Parathyroid adenoma (tissue), 2 donors: Measurements from ENCODE around the gene METTL3.
A peak's percentile ranks its signal among the peaks of the same experiment; 100 is the strongest.

Source experiments
- H2AFZ ChIP-seq: fragments of 300-600 bp; sonication (generic); one replicate; pipeline ENCODE4 v1.7.0; 2017; ENCODE audit warnings: antibody characterized with exemption, mild to moderate bottlenecking
- H3K27ac ChIP-seq: fragments of 300-600 bp; sonication (generic); one replicate; pipeline ENCODE4 v1.7.0; 2017
- H3K27me3 ChIP-seq: fragments of 300-600 bp; sonication (generic); one replicate; pipeline ENCODE4 v1.7.0; 2017; ENCODE audit warnings: low read length; ENCODE audit not compliant: control insufficient read depth, insufficient read depth
- H3K36me3 ChIP-seq: fragments of 300-600 bp; sonication (generic); one replicate; pipeline ENCODE4 v1.7.0; 2017; ENCODE audit warnings: low read length; ENCODE audit not compliant: control insufficient read depth, insufficient read depth
- H3K4me1 ChIP-seq: fragments of 300-600 bp; sonication (generic); one replicate; pipeline ENCODE4 v1.7.0; 2017; ENCODE audit warnings: control low read depth
- H3K4me2 ChIP-seq: fragments of 300-600 bp; sonication (generic); one replicate; pipeline ENCODE4 v1.7.0; 2017; ENCODE audit warnings: low read length
- H3K4me3 ChIP-seq: fragments of 300-600 bp; sonication (generic); one replicate; pipeline ENCODE4 v1.7.0; 2017; ENCODE audit warnings: low read depth, low read length
- H3K79me2 ChIP-seq: fragments of 300-600 bp; sonication (generic); one replicate; pipeline ENCODE4 v1.7.0; 2017; ENCODE audit warnings: control low read depth
- H3K9ac ChIP-seq: fragments of 300-600 bp; sonication (generic); one replicate; pipeline ENCODE4 v1.7.0; 2017; ENCODE audit warnings: mild to moderate bottlenecking
- H3K9me3 ChIP-seq: fragments of 300-600 bp; sonication (generic); one replicate; pipeline ENCODE4 v1.7.0; 2017; ENCODE audit warnings: low read length; ENCODE audit not compliant: control insufficient read depth
- CTCF ChIP-seq: fragments of 300-600 bp; sonication (generic); IDR thresholded peaks from one replicate; pipeline ENCODE4 v1.7.0; 2017; ENCODE audit warnings: antibody characterized with exemption, mild to moderate bottlenecking
- donor health status: primary hyperparathyroidism.

Gene METTL3

GRCh38 chr14:21534576-21534975 is 23.4 kb upstream of the METTL3 start:
- Histone ChIP-seq H3K9me3 (no peaks in the 10 kb centered on the region), H3K27ac (no peak overlapping the region), H3K4me1 (peaks cover 7% of the 10 kb centered on the region), H3K79me2 (no peaks in the 10 kb centered on the region), H3K27me3 (no peaks in the 10 kb centered on the region), H3K4me2 (no peak overlapping the region), H3K36me3 (no peaks in the 10 kb centered on the region), H3K9ac (no peak overlapping the region), H2AFZ (no peak overlapping the region), H3K4me3 (no peak overlapping the region)
- TF ChIP-seq CTCF = no peak

- TF ChIP-seq CTCF = no peak
- no peaks in the 10 kb centered on the region for H3K79me2 ChIP-seq
Observed at GRCh38 chr14:21533294-21533693, 22.2 kb upstream of the METTL3 start.

GRCh38 chr14:21529515-21529914 is 18.4 kb upstream of the METTL3 start:
- Histone ChIP-seq H3K9me3 (no peaks in the 10 kb centered on the region), H3K27me3 (no peaks in the 10 kb centered on the region), H3K27ac (no peak overlapping the region), H2AFZ (no peak overlapping the region), H3K4me1 (peaks cover 5% of the 10 kb centered on the region), H3K4me3 (peak overlapping the region; percentile 22), H3K36me3 (no peaks in the 10 kb centered on the region), H3K4me2 (peak overlapping the region; percentile 13), H3K79me2 (no peaks in the 10 kb centered on the region), H3K9ac (no peak overlapping the region)
- no peak for TF ChIP-seq CTCF

More at GRCh38 chr14:21533294-21533693, 22.2 kb upstream of the METTL3 start:
- H2AFZ ChIP-seq = no peak overlapping the region
- no peaks in the 10 kb centered on the region for H3K9me3 ChIP-seq
- H3K4me1 ChIP-seq = peaks cover 7% of the 10 kb centered on the region
- H3K4me2 ChIP-seq = no peak overlapping the region
- H3K27me3 ChIP-seq = no peaks in the 10 kb centered on the region
- H3K27ac ChIP-seq = no peak overlapping the region
- H3K36me3 ChIP-seq = no peaks in the 10 kb centered on the region
- H3K9ac ChIP-seq = no peak overlapping the region
- H3K4me3 ChIP-seq = no peak overlapping the region

- Histone ChIP-seq H3K4me3 (peak overlapping the region; percentile 22), H3K4me1 (peaks cover 5% of the 10 kb centered on the region), H3K9ac (no peak overlapping the region), H3K9me3 (no peaks in the 10 kb centered on the region), H3K27ac (peak overlapping the region; percentile 46), H3K79me2 (no peaks in the 10 kb centered on the region), H3K36me3 (no peaks in the 10 kb centered on the region), H3K4me2 (peak overlapping the region; percentile 13), H3K27me3 (no peaks in the 10 kb centered on the region), H2AFZ (peak overlapping the region; percentile 24)
- TF ChIP-seq CTCF = no peak
Observed at GRCh38 chr14:21528381-21529348, 17.5 kb upstream of the METTL3 start.

GRCh38 chr14:21527318-21527679 is 16.2 kb upstream of the METTL3 start:
- Histone ChIP-seq H3K4me3 (no peak overlapping the region), H3K9ac (no peak overlapping the region), H3K4me1 (peaks cover 5% of the 10 kb centered on the region), H3K9me3 (no peaks in the 10 kb centered on the region), H3K36me3 (no peaks in the 10 kb centered on the region), H3K79me2 (no peaks in the 10 kb centered on the region), H3K27me3 (no peaks in the 10 kb centered on the region), H3K4me2 (peak overlapping the region; percentile 81), H3K27ac (peak overlapping the region; percentile 59), H2AFZ (peak overlapping the region; percentile 99)
- TF ChIP-seq CTCF = no peak
